Epidermal melanocyte (primary cell): ENCODE measurements around the gene FBXO33.

Experiments used
- DNase-seq: peaks from one replicate; pipeline ENCODE4 v3.0.0; 2011; ENCODE audit warnings: low spot score; ENCODE audit not compliant: insufficient read length

FBXO33 gene, protein sequence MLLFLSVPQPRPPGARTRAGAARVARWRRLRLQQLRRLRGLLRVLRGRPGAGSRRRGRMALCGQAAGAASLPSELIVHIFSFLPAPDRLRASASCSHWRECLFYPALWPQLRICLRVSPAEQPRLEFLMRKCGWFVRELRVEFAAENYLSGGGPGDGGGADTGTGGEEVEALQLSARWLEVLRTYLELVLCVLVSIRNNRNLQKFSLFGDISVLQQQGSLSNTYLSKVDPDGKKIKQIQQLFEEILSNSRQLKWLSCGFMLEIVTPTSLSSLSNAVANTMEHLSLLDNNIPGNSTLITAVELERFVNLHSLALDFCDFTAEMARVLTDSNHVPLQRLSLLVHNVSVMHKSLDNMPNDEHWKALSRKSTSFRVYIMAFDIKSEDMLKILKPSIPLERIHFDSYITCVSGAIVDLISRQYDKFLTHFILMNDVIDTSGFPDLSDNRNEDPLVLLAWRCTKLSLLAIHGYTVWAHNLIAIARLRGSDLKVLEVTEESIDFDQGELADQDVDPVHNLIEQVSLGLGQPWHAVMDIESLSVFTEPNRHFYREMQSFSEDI

DNA sequence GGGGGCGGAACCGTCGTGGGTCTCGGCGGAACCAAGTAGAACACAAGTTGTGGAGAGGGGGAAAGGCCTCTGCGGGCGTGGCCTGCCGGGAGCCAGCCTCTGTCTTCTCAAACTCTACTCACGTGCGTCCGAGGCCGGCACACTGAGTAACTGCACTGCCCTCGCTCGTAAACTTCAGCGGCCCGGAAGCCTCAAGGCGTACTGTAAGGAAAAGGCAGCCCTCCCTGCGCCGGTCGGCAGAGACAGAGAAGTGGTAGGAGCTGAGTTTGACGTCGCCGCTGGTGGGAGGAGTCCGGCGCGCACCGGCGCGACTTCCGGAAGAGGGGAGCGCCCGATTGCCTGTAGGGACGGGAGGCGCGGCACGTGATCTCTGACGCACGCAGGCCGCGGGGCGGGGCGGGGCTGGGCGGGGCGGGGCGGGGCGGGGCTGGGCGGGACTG, at the start of gene FBXO33:
FBXO33 (minus strand) TSS at position 255 of the 440 bp plus-strand sequence. CDS start 271 bp downstream, outside the sequence.
- DNase-seq: peak; percentile 86

DNA sequence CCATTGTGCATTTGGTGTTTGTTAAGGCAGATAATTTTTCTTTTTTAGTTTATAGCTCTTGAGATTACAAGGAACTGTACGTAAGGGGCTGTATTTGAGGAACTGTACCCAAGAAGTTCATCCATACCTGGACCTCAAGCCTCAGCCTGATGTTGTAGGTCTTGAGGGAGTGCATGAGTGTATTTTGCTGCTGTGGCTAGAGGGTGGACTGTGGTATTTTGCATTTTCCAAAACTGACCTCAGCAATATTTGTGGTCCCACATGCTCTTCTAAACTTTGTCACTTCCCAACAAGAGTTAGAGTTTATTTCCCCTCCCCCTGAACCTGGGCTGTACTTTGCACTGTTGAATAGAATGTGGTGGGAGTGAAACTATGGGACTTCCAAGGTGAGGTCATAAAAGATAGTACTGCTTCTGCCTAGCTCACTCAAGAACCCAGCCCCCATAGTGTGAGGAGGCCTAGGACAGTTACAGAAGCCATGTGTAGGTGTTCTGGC, 42.2 kb upstream of the FBXO33 start:
- DNase-seq: no peak

- no peak for DNase-seq
Measured at GRCh38 chr14:39472078-39472477, 39.8 kb upstream of the FBXO33 start.

DNA sequence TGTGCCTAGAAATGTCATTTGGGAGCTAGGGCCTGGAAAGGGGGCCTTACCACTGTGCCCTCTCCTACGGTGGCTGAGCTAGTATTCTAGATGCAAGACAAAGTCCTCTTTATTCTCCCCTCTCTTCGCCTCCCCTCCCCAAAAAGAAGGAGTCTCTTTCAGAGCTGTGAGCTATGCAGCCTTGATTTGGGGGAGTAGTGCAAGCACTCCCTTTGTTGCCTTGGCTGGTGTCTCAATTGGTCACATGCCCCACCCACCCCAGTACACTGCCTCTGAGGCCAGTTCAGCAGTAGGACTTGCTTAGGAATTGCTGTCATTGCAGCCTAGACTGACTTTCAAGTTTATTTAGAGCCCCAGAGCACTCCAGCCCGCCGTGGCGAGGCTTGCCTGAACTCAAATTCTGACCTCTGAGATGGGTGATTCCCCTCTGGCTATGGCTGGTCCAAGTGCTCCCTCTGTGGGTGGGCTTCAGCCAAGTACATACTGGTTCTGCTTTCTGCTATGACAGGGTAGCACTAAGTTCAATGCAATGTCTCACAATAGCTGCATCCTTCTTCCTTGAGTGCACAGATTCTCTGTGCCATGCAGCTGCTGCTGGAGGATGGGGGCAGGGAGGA, 37.0 kb upstream of the FBXO33 start:
- no peak for DNase-seq

DNA sequence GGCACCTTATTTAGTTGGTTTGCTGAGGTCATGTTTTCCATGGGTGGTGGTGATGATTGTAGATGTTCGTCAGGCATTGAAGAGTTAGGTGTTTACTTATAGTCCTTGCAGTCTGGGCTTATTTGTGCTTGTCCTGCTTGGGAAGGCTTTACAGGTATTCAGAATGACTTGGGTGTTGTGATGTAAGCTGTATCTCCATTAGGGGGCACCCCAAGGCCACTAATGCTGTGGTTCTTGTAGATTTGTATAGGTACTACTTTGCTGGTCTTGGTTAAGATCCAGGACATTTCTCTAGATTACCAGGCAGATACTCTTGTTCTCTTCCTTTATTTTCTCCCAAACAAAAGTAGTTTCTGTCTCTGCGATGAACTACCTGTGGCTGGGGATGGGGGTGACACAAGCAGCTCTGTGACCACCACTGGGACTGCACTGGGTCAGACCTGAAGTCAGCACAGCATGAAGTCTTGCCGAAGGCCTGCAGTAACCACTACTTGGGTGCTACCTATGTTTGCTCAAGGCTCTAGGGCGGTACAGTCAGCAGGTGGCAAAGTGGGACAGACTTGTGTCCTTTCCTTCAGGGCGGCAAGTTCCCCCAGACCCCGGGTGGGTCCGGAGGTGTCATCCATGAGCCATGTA, 35.8 kb upstream of the FBXO33 start:
- no peak for DNase-seq

DNA sequence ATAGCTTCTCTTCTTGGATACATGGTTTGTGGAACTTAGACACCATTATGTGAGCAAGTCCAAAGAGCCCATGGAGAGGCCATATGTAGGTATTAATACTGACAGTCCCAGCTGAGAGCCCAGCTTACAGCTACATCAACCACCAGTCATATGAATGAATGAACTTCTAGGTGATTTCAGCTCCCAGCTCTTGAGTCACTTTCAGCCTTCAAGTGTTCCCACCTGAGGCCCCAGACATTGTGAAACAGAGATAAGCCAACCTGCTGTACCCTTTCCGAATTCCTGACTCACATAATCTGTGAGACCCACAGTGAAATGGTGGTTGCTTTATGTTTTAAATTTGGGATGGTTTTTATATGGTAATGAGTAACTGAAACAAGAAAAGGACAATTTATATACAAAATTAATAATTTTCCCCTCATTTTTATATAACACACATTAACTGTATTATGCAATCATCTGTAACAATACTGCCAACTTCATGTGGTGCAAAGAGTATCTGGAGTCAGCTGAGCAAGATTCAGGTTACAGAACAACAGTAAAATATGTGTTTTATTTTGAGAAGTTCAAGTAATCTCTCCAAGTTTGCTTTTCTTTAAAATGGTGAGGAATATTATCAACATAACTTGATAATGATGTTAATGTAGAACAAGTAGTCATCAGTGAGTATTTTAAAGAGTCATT, 27.7 kb upstream of the FBXO33 start:
- DNase-seq: no peak

DNA sequence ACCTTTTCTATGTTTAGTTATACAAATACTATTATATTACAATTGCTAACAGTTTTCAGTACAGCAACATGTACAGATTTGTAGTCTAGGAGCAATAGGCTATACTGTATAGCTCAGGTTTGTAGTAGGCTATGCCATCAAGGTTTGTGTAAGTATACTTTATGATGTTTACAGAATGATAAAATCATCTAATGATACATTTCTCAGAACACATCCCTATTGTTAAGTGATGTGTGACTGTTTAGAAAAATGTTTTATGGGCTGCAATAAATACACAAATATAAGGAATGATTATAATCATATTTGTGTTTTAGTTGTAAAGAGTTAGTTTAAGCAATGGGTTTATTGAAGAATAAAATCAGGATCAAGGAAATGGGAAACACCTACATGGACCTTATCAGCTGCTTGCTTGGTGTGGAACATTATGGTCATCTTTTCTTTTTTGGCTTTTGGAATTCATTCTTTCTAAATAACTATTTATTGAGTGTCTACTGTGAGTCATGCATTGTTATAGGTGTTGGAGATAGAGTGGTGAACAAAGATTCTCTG, 24.5 kb upstream of the FBXO33 start:
- DNase-seq: no peak

GRCh38 chr14:39454906-39455539, 22.8 kb upstream of the FBXO33 start:
- DNase-seq: no peak

DNA sequence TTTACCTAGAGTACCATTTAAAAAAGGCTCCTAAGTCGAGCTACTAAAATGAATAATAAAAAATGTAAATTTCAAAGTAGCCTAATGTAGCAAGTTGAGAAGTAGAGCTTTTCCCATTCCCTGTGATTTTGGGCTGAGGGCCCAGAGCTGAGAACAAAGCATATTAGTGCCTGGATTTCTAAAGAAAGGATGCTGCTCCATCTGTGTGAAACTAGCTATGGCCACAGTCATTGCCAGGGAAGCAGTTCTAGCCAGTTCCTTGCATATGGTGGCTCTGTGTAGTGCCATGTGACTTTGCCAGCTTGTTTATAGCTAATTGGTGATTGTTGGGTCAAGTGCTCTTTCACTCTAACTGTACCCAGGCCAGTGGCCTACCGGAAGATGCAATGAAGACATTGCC, 20.4 kb upstream of the FBXO33 start:
- DNase-seq: no peak

DNA sequence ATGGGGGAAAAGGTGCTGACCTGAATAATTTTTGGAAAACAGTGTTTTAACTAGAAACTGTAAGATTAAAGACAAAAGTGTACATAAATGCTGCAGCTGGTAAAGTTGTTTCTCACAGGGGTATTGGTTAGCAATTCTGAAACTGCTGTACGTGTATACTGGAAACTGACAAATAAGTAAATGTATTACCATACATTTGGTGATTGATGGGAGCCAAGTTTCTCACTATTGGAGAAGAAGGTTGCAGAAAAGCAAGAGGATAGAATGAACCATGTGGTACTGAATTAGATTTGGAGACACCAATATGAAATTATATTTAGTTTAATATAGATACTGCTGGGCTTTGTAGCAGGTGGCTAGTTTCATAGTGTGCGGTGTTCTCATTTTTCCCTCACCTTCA, 19.6 kb upstream of the FBXO33 start:
- no peak for DNase-seq

DNA sequence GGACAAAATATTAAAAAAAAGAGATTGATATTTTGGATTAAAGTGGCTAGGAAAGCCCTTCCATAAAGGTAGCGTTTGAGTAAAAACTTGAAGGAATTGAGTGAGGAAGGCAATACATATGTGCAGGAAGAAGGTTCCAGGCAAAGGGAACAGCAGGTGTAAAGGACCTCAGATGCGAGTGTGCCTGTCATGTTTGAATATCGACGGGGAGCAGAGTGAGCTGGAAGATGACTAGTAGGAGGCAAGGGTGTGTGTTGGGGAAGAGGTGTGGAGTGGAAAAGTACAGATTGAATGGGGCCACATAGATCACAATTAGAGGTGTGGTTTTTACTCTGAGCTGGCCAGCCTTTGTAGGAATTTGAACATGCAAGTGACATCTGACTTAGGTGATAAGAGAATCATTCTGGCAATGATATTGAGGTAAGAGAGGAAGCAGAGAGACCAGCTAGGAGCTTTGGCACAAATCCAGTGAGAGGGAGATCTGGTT, 15.0 kb upstream of the FBXO33 start:
- DNase-seq: no peak

GRCh38 chr14:39446131-39446744, 14.0 kb upstream of the FBXO33 start:
- DNase-seq: no peak

DNA sequence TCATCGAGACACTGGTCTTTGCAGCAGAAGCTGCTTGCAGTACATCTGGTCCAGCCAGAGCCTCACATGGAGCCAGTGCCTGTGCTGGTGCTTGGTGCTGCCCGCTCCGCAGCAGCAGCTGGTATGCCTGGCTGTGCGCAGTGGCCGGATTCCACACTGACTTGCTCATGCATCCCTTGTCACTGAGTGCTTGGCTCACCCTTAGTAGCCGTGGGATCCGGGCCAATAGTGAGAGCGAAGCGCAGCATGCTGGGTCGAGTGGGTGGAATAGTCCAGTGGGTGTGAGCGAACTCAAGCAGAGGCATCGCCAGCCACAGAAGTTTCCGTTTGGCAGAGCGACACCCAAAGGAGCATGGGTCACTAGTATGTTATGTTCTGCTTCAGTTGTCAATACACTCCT, 10.1 kb upstream of the FBXO33 start:
- DNase-seq: no peak

GRCh38 chr14:39441805-39442204, 9.6 kb upstream of the FBXO33 start:
- DNase-seq: no peak

DNA sequence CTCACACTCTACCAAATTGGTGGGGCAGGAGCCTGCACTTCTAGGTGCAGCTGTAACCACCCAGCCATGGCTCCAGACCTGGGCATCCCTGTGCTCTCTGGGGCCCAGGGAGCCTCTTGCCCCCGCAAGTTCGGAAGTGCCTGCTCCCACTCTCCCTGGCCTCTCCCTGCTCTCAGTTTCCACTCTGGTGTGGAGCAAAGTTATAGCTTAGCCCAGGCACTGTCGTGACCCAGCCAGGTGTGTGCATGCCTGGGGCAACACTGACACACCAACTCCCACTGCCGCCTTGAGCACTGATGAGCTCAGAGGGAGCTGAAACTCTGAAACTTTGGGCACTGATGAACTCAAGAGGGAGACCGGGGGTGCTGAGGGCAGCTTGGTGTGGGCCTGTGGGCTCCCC, 8.7 kb upstream of the FBXO33 start:
- no peak for DNase-seq

- no peak for DNase-seq
Measured at GRCh38 chr14:39435241-39435640, 3.0 kb upstream of the FBXO33 start.

GRCh38 chr14:39434401-39434800, 2.2 kb upstream of the FBXO33 start:
- no peak for DNase-seq

- no peak for DNase-seq
Measured at GRCh38 chr14:39433452-39433813, 1.2 kb upstream of the FBXO33 start.

- peak; percentile 57 for DNase-seq
Measured at GRCh38 chr14:39432619-39433451, 602 bp upstream of the FBXO33 start.
